H1 (cell line): ENCODE measurements around the gene GRK3. TPM values are rescaled to one million over a fixed set of nuclear protein-coding genes. Genes with fewer than 3 reads are reported as not detected.

Source experiments
- CTCF ChIA-PET: fragments of 300-600 bp; sonication (Branson Sonifier 250); formaldehyde crosslinking; loops from one replicate; lab custom pipeline; 2021; ENCODE audit not compliant: partially characterized antibody; lab: Charles Lee
- POLR2A ChIA-PET: fragments of 300-600 bp; sonication (Branson Sonifier 250); formaldehyde crosslinking; loops from one replicate; lab custom pipeline; 2021; ENCODE audit warnings: inconsistent platforms; ENCODE audit not compliant: partially characterized antibody; lab: Charles Lee
- DNase-seq, 2 experiments: peaks; one replicate each; pipeline versions ENCODE4 v3.0.0 to v3.0.0-alpha.2; 2010 to 2022; ENCODE audit warnings: low spot score in 2 of 2, low read depth in 1 of 2, mixed read lengths in 1 of 2
- FAIRE-seq: peaks from 2 replicates; lab custom pipeline; 2011; peaks lifted over from hg19 to GRCh38; lab: Jason Lieb, UNC
- H2AFZ ChIP-seq: 2 replicates; pipeline ENCODE4 v1.8.1; 2012; ENCODE audit warnings: low read length, inconsistent platforms
- H2AK5ac ChIP-seq: 2 replicates; pipeline ENCODE4 v1.6.1; 2013; ENCODE audit warnings: low read depth, low read length
- H2BK120ac ChIP-seq: replicated peaks from 2 replicates; pipeline ENCODE3; 2013; ENCODE audit warnings: low read depth, low read length, inconsistent platforms
- H2BK12ac ChIP-seq: 2 replicates; pipeline ENCODE4 v1.6.1; 2013; ENCODE audit warnings: low read depth, low read length
- H2BK15ac ChIP-seq: 2 replicates; pipeline ENCODE4 v1.6.1; 2013; ENCODE audit warnings: low read length
- H2BK20ac ChIP-seq: 2 replicates; pipeline ENCODE4 v1.6.1; 2013; ENCODE audit warnings: low read length
- H2BK5ac ChIP-seq: 2 replicates; pipeline ENCODE4 v1.6.1; 2013; ENCODE audit warnings: low read depth, low read length
- H3K14ac ChIP-seq: 2 replicates; pipeline ENCODE4 v1.6.1; 2013; ENCODE audit warnings: inconsistent platforms; ENCODE audit not compliant: insufficient read length
- H3K18ac ChIP-seq: 2 replicates; pipeline ENCODE4 v1.6.1; 2013; ENCODE audit warnings: low read length; ENCODE audit errors: extremely low read depth
- H3K23ac ChIP-seq: 2 replicates; pipeline ENCODE4 v1.6.1; 2013; ENCODE audit warnings: inconsistent platforms; ENCODE audit not compliant: insufficient read length
- H3K23me2 ChIP-seq: 2 replicates; pipeline ENCODE4 v1.6.1; 2013; ENCODE audit warnings: low read depth, low read length
- H3K27ac ChIP-seq: 2 replicates; pipeline ENCODE4 v1.6.1; 2011; ENCODE audit warnings: low read depth, low read length, inconsistent platforms
- H3K27me3 ChIP-seq, 4 experiments: replicated peaks in 1 of 4; 1 replicate in 1 of 4; 2 replicates in 3 of 4; pipeline versions ENCODE4 v1.6.1 to v1.8.1; 2011 to 2013; ENCODE audit warnings: low read length in 3 of 4, mild to moderate bottlenecking in 3 of 4, inconsistent platforms in 2 of 4, mixed read lengths in 2 of 4, moderate library complexity in 1 of 4; ENCODE audit not compliant: control insufficient read depth in 3 of 4, insufficient read depth in 3 of 4; ENCODE audit errors: extremely low read depth in 1 of 4
- H3K36me3 ChIP-seq, 4 experiments: 2 replicates each; pipeline versions ENCODE4 v1.6.1 to v1.8.1; 2011 to 2013; ENCODE audit warnings: mild to moderate bottlenecking in 4 of 4, low read length in 3 of 4, moderate library complexity in 2 of 4, control low read depth in 1 of 4, inconsistent platforms in 1 of 4; ENCODE audit not compliant: insufficient read depth in 4 of 4, control insufficient read depth in 2 of 4
- H3K4ac ChIP-seq: replicated peaks from 2 replicates; pipeline ENCODE3; 2013; ENCODE audit warnings: low read length, low read depth, mixed read lengths, inconsistent platforms; ENCODE audit not compliant: insufficient read length
- H3K4me1 ChIP-seq, 4 experiments: replicated peaks in 1 of 4; 1 replicate in 1 of 4; 2 replicates in 3 of 4; pipeline versions ENCODE4 v1.6.1 to v1.8.1; 2011 to 2013; ENCODE audit warnings: low read length in 3 of 4, inconsistent platforms in 2 of 4, mixed read lengths in 1 of 4; ENCODE audit not compliant: insufficient read depth in 4 of 4, control insufficient read depth in 3 of 4
- H3K4me2 ChIP-seq, 2 experiments: 2 replicates each; pipeline versions ENCODE4 v1.6.1 to v1.8.1; 2011 to 2013; ENCODE audit warnings: low read depth in 2 of 2, low read length in 2 of 2, control low read depth in 1 of 2, inconsistent platforms in 1 of 2, mild to moderate bottlenecking in 1 of 2; ENCODE audit not compliant: insufficient read depth in 1 of 2
- H3K4me3 ChIP-seq, 4 experiments: fragments of 200-600, 300-600 bp in 1 of 4; sonication (generic), shearing (Covaris generic), sonication (Bioruptor Twin) in 1 of 4; 2 replicates each; pipeline versions ENCODE4 v1.5.1 to v1.8.1; 2011 to 2016; ENCODE audit warnings: low read length in 4 of 4, low read depth in 3 of 4, control low read depth in 2 of 4, inconsistent platforms in 2 of 4, mild to moderate bottlenecking in 2 of 4, mixed read lengths in 1 of 4, moderate library complexity in 1 of 4; ENCODE audit not compliant: insufficient read depth in 2 of 4; ENCODE audit errors: extremely low read depth in 1 of 4
- H3K56ac ChIP-seq: replicated peaks from 2 replicates; pipeline ENCODE3; 2013; ENCODE audit warnings: low read depth, mild to moderate bottlenecking, mixed read lengths, low read length, inconsistent platforms; ENCODE audit not compliant: insufficient read length
- H3K79me1 ChIP-seq: 2 replicates; pipeline ENCODE4 v1.6.1; 2013; ENCODE audit warnings: low read depth, low read length, control low read depth
- H3K79me2 ChIP-seq, 2 experiments: 2 replicates each; pipeline versions ENCODE4 v1.6.1 to v1.8.1; 2012 to 2013; ENCODE audit warnings: low read length in 2 of 2, mild to moderate bottlenecking in 2 of 2, inconsistent platforms in 1 of 2; ENCODE audit not compliant: insufficient read depth in 2 of 2, control insufficient read depth in 1 of 2
- H3K9ac ChIP-seq, 4 experiments: replicated peaks in 1 of 4; 1 replicate in 1 of 4; 2 replicates in 3 of 4; pipeline versions ENCODE4 v1.6.1 to v1.8.1; 2011 to 2013; ENCODE audit warnings: low read depth in 3 of 4, low read length in 3 of 4, control low read depth in 2 of 4, mild to moderate bottlenecking in 2 of 4, moderate library complexity in 2 of 4, inconsistent platforms in 1 of 4; ENCODE audit errors: extremely low read depth in 1 of 4
- H3K9me3 ChIP-seq, 2 experiments: 2 replicates each; pipeline versions ENCODE4 v1.6.1 to v1.8.1; 2012 to 2013; ENCODE audit warnings: mild to moderate bottlenecking in 2 of 2, moderate library complexity in 2 of 2, control low read depth in 1 of 2, inconsistent platforms in 1 of 2, low read depth in 1 of 2, low read length in 1 of 2, mixed read lengths in 1 of 2; ENCODE audit not compliant: insufficient read depth in 2 of 2
- H4K20me1 ChIP-seq, 2 experiments: replicated peaks in 1 of 2; 2 replicates each; pipeline versions ENCODE3 to v1.8.1; 2011 to 2013; ENCODE audit warnings: inconsistent platforms in 2 of 2, low read length in 2 of 2, mild to moderate bottlenecking in 1 of 2; ENCODE audit not compliant: insufficient read depth in 2 of 2, control insufficient read depth in 1 of 2
- H4K5ac ChIP-seq: 2 replicates; pipeline ENCODE4 v1.6.1; 2013; ENCODE audit warnings: low read length, low read depth, mixed read lengths, inconsistent platforms; ENCODE audit not compliant: insufficient read length
- H4K8ac ChIP-seq: 2 replicates; pipeline ENCODE4 v1.8.0; 2013; ENCODE audit warnings: mild to moderate bottlenecking, moderate library complexity, low read length, inconsistent platforms; ENCODE audit not compliant: insufficient read depth; ENCODE audit errors: extremely low read depth
- H4K91ac ChIP-seq: replicated peaks from 2 replicates; pipeline ENCODE3; 2013; ENCODE audit warnings: low read length, mixed read lengths, inconsistent platforms; ENCODE audit not compliant: insufficient read length
- BCL11A ChIP-seq, 2 experiments: IDR thresholded peaks; one replicate each; pipeline ENCODE4 v1.6.1; 2011; ENCODE audit warnings: low read depth in 2 of 2, low read length in 2 of 2, mild to moderate bottlenecking in 2 of 2
- CEBPB ChIP-seq: IDR thresholded peaks from 2 replicates; pipeline ENCODE4 v1.6.1; 2012; ENCODE audit warnings: low read depth, low read length
- PHF8 ChIP-seq: fragments of 200-600 bp; sonication (generic); conservative IDR thresholded peaks from 2 replicates; pipeline ENCODE4 v1.7.1; 2012; ENCODE audit warnings: low read depth, mild to moderate bottlenecking, inconsistent platforms, low read length, moderate library complexity
- POU5F1 ChIP-seq: IDR thresholded peaks from 2 replicates; pipeline ENCODE4 v1.6.1; 2011; ENCODE audit warnings: low read depth, mild to moderate bottlenecking, low read length, moderate library complexity
- SP1 ChIP-seq: IDR thresholded peaks from 2 replicates; pipeline ENCODE4 v1.6.1; 2011; ENCODE audit warnings: low read depth, low read length
- TAF7 ChIP-seq: optimal IDR thresholded peaks from 2 replicates; pipeline ENCODE3; 2011; ENCODE audit warnings: low read depth, mild to moderate bottlenecking, inconsistent platforms, low read length, moderate library complexity, borderline replicate concordance
- WGBS, 2 experiments: shearing (Covaris generic) in 1 of 2; methylation state at CpG; one replicate each; pipeline versions ENCODE4 v1.1.6 to v1.1.7; 2013 to 2015; ENCODE audit warnings: low lambda C conversion rate in 2 of 2, mixed read lengths in 2 of 2, inconsistent platforms in 1 of 2, low coverage in 1 of 2, missing lambda C conversion rate in 1 of 2; ENCODE audit not compliant: insufficient replicate concordance in 2 of 2, insufficient coverage in 1 of 2, insufficient read length in 1 of 2; ENCODE audit errors: extremely low coverage in 1 of 2, missing lambda C conversion rate in 1 of 2; 5-methylcytosine and 5-hydroxymethylcytosine counted together
- polyA plus RNA-seq, 7 experiments: library from polyadenylated mRNA; depleted of rRNA in 3 of 7; stranded (reverse) in 5 of 7; unstranded in 2 of 7; fragments of >200 nt in 5 of 7; fragments of 200-250 nt in 2 of 7; gene quantifications; 1 replicate in 5 of 7; 2 replicates in 1 of 7; 4 replicates in 1 of 7; pipeline versions ENCODE4 v1.2.1 to v1.2.3, GENCODE V29; 2011 to 2013; ENCODE audit warnings: missing spikeins in 2 of 7, mixed read lengths in 2 of 7
- total RNA-seq: library from RNA; stranded (reverse); fragmentation: NEBNext Ultra II Directional; extraction: Animal tissue kit (Norgen Biotek cat#: 25700); gene quantifications from 2 replicates; pipeline ENCODE4 v1.2.1, GENCODE V29; 2021
- TF ChIP-seq, protein P1 (sequence below): IDR thresholded peaks from 2 replicates; pipeline ENCODE4 v1.6.1; 2011; ENCODE audit warnings: low read length, improper control_type of control experiment
- TF ChIP-seq, protein P2 (sequence below), 3 experiments: IDR thresholded peaks; 1 replicate in 2 of 3; 2 replicates in 1 of 3; pipeline versions ENCODE4 v1.5.1 to v1.6.1; 2011; ENCODE audit warnings: low read length in 3 of 3, mild to moderate bottlenecking in 3 of 3, inconsistent platforms in 2 of 3, low read depth in 1 of 3, moderate library complexity in 1 of 3; ENCODE audit not compliant: insufficient read depth in 1 of 3; ENCODE audit errors: control extremely low read depth in 1 of 3

The GRK3 gene
- total and polyA plus RNA-seq, 2 of the 8 experiments (the other 6 are each of a cell fraction or from before 2014, with no cell fraction given), result 7.5 to 35.3 TPM

- Histone ChIP-seq H4K91ac (no peak overlapping the region), H2AFZ (no peak overlapping the region), H2BK15ac (no peak overlapping the region), H2BK20ac (no peak overlapping the region), H3K56ac (no peak overlapping the region), H4K8ac (no peak overlapping the region), H3K36me3 (peaks cover 0 to 4% (median 0%) of the 10 kb centered on the region in 4 experiments; a peak in 4 of 8 replicates), H3K79me2 (peaks cover 0 to 10% of the 10 kb centered on the region in 2 experiments; a peak in 1 of 4 replicates), H3K79me1 (no peaks in the 10 kb centered on the region), H3K9ac (no peak overlapping the region), H4K5ac (no peak overlapping the region), H3K23ac (no peak overlapping the region), H2BK5ac (no peak overlapping the region), H3K27me3 (no peaks in the 10 kb centered on the region), H2AK5ac (no peak overlapping the region), H4K20me1 (peaks cover 0 to 2% of the 10 kb centered on the region in 2 experiments), H3K4me1 (peaks cover 0 to 6% (median 0%) of the 10 kb centered on the region in 4 experiments; a peak in 5 of 7 replicates), H3K4me3 (no peak overlapping the region), H3K9me3 (peaks cover 4 to 8% of the 10 kb centered on the region in 2 experiments; a peak in 2 of 4 replicates), H3K27ac (no peak overlapping the region), H3K18ac (no peak overlapping the region), H2BK12ac (no peak overlapping the region), H3K4ac (no peak overlapping the region), H3K4me2 (no peak overlapping the region), H3K14ac (no peak overlapping the region), H2BK120ac (no peak overlapping the region), H3K23me2 (no peaks in the 10 kb centered on the region)
- peak; percentile 39 for FAIRE-seq
- POLR2A ChIA-PET, result interaction anchor here (0.5 to 1.1 kb wide), 2 partner anchors 9 to 67 kb away, joined by 3 read pairs; no protein-coding TSS in a partner anchor
- CTCF ChIA-PET, result no interaction called here
- 86% methylated on average over 9 of the region's 9 CpGs; no CpG with 5 or more reads in 1 of the 2 experiments for WGBS, 2 experiments
- DNase-seq, result no peak
- TF ChIP-seq, protein P1, sequence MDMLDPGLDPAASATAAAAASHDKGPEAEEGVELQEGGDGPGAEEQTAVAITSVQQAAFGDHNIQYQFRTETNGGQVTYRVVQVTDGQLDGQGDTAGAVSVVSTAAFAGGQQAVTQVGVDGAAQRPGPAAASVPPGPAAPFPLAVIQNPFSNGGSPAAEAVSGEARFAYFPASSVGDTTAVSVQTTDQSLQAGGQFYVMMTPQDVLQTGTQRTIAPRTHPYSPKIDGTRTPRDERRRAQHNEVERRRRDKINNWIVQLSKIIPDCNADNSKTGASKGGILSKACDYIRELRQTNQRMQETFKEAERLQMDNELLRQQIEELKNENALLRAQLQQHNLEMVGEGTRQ, result no peak
- TF ChIP-seq SP1 (no peak), POU5F1 (no peak), CEBPB (peak; percentile 80), BCL11A (IDR thresholded peaks at IDR 0.05; ENCODE audit: low read depth in 2 of 2, low read length in 2 of 2) (no peak), TAF7 (no peak), PHF8 (no peak)
- TF ChIP-seq, protein P2, sequence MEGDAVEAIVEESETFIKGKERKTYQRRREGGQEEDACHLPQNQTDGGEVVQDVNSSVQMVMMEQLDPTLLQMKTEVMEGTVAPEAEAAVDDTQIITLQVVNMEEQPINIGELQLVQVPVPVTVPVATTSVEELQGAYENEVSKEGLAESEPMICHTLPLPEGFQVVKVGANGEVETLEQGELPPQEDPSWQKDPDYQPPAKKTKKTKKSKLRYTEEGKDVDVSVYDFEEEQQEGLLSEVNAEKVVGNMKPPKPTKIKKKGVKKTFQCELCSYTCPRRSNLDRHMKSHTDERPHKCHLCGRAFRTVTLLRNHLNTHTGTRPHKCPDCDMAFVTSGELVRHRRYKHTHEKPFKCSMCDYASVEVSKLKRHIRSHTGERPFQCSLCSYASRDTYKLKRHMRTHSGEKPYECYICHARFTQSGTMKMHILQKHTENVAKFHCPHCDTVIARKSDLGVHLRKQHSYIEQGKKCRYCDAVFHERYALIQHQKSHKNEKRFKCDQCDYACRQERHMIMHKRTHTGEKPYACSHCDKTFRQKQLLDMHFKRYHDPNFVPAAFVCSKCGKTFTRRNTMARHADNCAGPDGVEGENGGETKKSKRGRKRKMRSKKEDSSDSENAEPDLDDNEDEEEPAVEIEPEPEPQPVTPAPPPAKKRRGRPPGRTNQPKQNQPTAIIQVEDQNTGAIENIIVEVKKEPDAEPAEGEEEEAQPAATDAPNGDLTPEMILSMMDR (IDR thresholded peaks at IDR 0.05; ENCODE audit: control extremely low read depth in 1 of 3, insufficient read depth in 1 of 3, low read depth in 1 of 3, low read length in 3 of 3), result no peak
Observed at GRCh38 chr22:25643232-25644000, 78.9 kb downstream of the GRK3 start.
